Tibial nerve (tissue), 4 donors: Measurements from ENCODE around the gene STAT5A.
A peak's percentile ranks its signal among the peaks of the same experiment; 100 is the strongest.

Experiments used
- EP300 ChIP-seq, 2 donors: sonication (generic); formaldehyde crosslinking; IDR thresholded peaks; one replicate each; pipeline ENCODE4 v1.6.1; 2017; ENCODE audit warnings: antibody characterized with exemption in 2 of 2, mild to moderate bottlenecking in 1 of 2
- POLR2A ChIP-seq, 2 donors: fragments of 450-650 bp; IDR thresholded peaks; one replicate each; pipeline ENCODE4 v1.6.1; 2017; ENCODE audit warnings: antibody characterized with exemption in 2 of 2, mild to moderate bottlenecking in 2 of 2, moderate library complexity in 2 of 2
- TF ChIP-seq, protein P1 (sequence below), 5 experiments: fragments of 200-600 bp in 3 of 5; fragments of 450-650 bp in 2 of 5; sonication (generic) in 3 of 5; IDR thresholded peaks; one replicate each; pipeline ENCODE4 v1.5.1; 2016 to 2019; ENCODE audit warnings: antibody characterized with exemption in 5 of 5, mild to moderate bottlenecking in 3 of 5, moderate library complexity in 2 of 5

DNA sequence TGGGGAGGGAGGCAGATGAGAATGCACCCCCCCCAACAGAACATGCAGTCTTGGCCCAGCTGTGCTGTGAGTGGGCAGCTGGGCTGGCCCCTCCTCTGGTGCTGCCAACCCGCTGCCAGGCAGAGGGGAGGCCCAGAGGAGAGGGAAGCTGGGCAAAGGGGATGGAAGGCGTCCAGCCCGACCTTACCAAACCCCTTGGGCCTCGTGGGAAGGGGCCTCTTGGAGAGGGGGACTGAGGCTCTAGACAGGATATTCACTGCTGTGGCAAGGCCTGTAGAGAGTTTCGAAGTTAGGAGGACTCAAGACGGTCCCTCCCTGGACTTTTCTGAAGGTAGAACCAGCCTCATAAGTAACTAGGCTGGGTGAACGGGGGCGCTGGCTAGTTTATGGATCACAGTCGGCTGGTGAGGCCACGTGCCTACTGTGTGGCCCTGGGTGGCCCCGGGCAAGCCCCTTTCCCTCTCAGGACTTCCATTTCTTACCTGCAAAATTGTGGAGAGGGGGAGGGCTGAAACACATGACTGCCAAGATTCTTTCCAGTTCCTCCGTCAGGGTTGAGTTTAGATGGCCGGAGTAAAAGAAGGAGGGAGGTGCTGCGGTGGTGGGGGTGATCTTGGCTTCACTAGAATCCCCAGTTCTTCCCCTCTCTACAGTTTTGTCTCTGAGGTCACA, 857 bp upstream of the STAT5A start:
- TF ChIP-seq EP300 (IDR thresholded peaks at IDR 0.05) (peak; percentile 10 to 82), POLR2A (IDR thresholded peaks at IDR 0.05) (peak; percentile 24 to 72)
- TF ChIP-seq, protein P1, sequence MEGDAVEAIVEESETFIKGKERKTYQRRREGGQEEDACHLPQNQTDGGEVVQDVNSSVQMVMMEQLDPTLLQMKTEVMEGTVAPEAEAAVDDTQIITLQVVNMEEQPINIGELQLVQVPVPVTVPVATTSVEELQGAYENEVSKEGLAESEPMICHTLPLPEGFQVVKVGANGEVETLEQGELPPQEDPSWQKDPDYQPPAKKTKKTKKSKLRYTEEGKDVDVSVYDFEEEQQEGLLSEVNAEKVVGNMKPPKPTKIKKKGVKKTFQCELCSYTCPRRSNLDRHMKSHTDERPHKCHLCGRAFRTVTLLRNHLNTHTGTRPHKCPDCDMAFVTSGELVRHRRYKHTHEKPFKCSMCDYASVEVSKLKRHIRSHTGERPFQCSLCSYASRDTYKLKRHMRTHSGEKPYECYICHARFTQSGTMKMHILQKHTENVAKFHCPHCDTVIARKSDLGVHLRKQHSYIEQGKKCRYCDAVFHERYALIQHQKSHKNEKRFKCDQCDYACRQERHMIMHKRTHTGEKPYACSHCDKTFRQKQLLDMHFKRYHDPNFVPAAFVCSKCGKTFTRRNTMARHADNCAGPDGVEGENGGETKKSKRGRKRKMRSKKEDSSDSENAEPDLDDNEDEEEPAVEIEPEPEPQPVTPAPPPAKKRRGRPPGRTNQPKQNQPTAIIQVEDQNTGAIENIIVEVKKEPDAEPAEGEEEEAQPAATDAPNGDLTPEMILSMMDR (IDR thresholded peaks at IDR 0.05): no peak
